HepG2 (cell line): ENCODE measurements around the gene SEMA6B. TPM values are rescaled to one million over a fixed set of nuclear protein-coding genes. Genes with fewer than 3 reads are reported as not detected.

Experiments
- CCAR2 ChIP-seq: fragments of 200-400 bp; formaldehyde crosslinking; optimal IDR thresholded peaks from 2 replicates; pipeline ENCODE3; 2018; ENCODE audit warnings: low read depth, mild to moderate bottlenecking, low read length, moderate library complexity
- CCDC6 ChIP-seq: sonication (generic); formaldehyde crosslinking; IDR thresholded peaks from 2 replicates; pipeline ENCODE4 v1.8.1; 2022; ENCODE audit warnings: mild to moderate bottlenecking, missing genetic modification reagents, moderate library complexity
- DZIP1 ChIP-seq: sonication (generic); formaldehyde crosslinking; IDR thresholded peaks from 2 replicates; pipeline ENCODE4 v1.5.0; 2020; ENCODE audit warnings: mild to moderate bottlenecking, missing genetic modification reagents
- HIC2 ChIP-seq: sonication (generic); formaldehyde crosslinking; IDR thresholded peaks from 2 replicates; pipeline ENCODE4 v1.9.0; 2022; ENCODE audit warnings: low read depth, missing genetic modification reagents
- KLF11 ChIP-seq: IDR thresholded peaks from 2 replicates; pipeline ENCODE4 v1.6.1; 2016; ENCODE audit warnings: missing compliant biosample characterization
- MTF1 ChIP-seq: sonication (generic); formaldehyde crosslinking; IDR thresholded peaks from 2 replicates; pipeline ENCODE4 v1.5.0; 2020; ENCODE audit warnings: missing genetic modification reagents
- PBX2 ChIP-seq: IDR thresholded peaks from 2 replicates; pipeline ENCODE4 v1.6.1; 2016; ENCODE audit warnings: control low read depth
- PREB ChIP-seq: sonication (generic); formaldehyde crosslinking; IDR thresholded peaks from 2 replicates; pipeline ENCODE4 v1.4.0; 2020; ENCODE audit warnings: missing genetic modification reagents
- RBFOX2 ChIP-seq: fragments of 200-400 bp; formaldehyde crosslinking; IDR thresholded peaks from 2 replicates; pipeline ENCODE4 v1.6.1; 2017; ENCODE audit warnings: low read depth, mild to moderate bottlenecking, low read length
- SRSF9 ChIP-seq: fragments of 200-400 bp; formaldehyde crosslinking; IDR thresholded peaks from 2 replicates; pipeline ENCODE4 v1.6.1; 2018; ENCODE audit warnings: borderline replicate concordance, mild to moderate bottlenecking, low read depth, low read length; ENCODE audit not compliant: insufficient read depth, poor library complexity, severe bottlenecking
- STAT5B ChIP-seq: sonication (generic); formaldehyde crosslinking; IDR thresholded peaks from 2 replicates; pipeline ENCODE4 v1.4.0; 2020; ENCODE audit warnings: missing genetic modification reagents
- TBX3 ChIP-seq: fragments of 450-650 bp; IDR thresholded peaks from 2 replicates; pipeline ENCODE4 v1.6.1; 2017; ENCODE audit warnings: antibody characterized with exemption, mild to moderate bottlenecking, inconsistent platforms, borderline replicate concordance
- YEATS4 ChIP-seq: sonication (generic); formaldehyde crosslinking; IDR thresholded peaks from 2 replicates; pipeline ENCODE4 v1.4.0; 2020; ENCODE audit warnings: missing genetic modification reagents, borderline replicate concordance
- ZBTB38 ChIP-seq: sonication (generic); formaldehyde crosslinking; IDR thresholded peaks from 2 replicates; pipeline ENCODE4 v1.5.1; 2020; ENCODE audit warnings: mild to moderate bottlenecking, missing genetic modification reagents
- ZFP41 ChIP-seq: sonication (generic); formaldehyde crosslinking; IDR thresholded peaks from 2 replicates; pipeline ENCODE4 v1.4.0; 2020; ENCODE audit warnings: mild to moderate bottlenecking, missing genetic modification reagents, borderline replicate concordance
- ZNF234 ChIP-seq: sonication (generic); formaldehyde crosslinking; conservative IDR thresholded peaks from 2 replicates; pipeline ENCODE4 v1.5.1; 2020; ENCODE audit warnings: mild to moderate bottlenecking, missing genetic modification reagents
- polyA plus RNA-seq, 8 experiments: library from polyadenylated mRNA; depleted of rRNA in 3 of 8; stranded (reverse) in 7 of 8; unstranded in 1 of 8; fragments of >200 nt; fragmentation: Illumina TruSeq in 4 of 8; extraction: Trizol in 4 of 8; gene quantifications; 2 replicates each; pipeline versions ENCODE4 v1.2.1 to v1.2.3, GENCODE V29; 2011 to 2016; ENCODE audit warnings: low read depth in 4 of 8, missing spikeins in 1 of 8, mixed read lengths in 1 of 8; ENCODE audit not compliant: insufficient read depth in 1 of 8
- total RNA-seq, 5 experiments: library from RNA; depleted of rRNA; stranded (reverse); fragments of >200 nt; fragmentation: Illumina TruSeq; extraction: Trizol; gene quantifications; 2 replicates each; pipeline ENCODE4 v1.2.3, GENCODE V29; 2016; ENCODE audit warnings: low read depth in 1 of 5
- TF ChIP-seq, protein P1 (sequence below): IDR thresholded peaks from 2 replicates; pipeline ENCODE4 v1.6.1; 2016; ENCODE audit warnings: mild to moderate bottlenecking
- TF ChIP-seq, protein P2 (sequence below): sonication (generic); formaldehyde crosslinking; IDR thresholded peaks from 2 replicates; pipeline ENCODE4 v1.8.0; 2022; ENCODE audit warnings: mild to moderate bottlenecking, missing genetic modification reagents; ENCODE audit not compliant: insufficient replicate concordance

Gene SEMA6B
- total and polyA plus RNA-seq, 2 of the 13 experiments (the other 11 are each of a cell fraction or from before 2014, with no cell fraction given) = 45.5 to 67.1 TPM

GRCh38 chr19:4531562-4532165, 27.8 kb downstream of the SEMA6B start (continued):
- TF ChIP-seq ZNF234 (CRISPR knock-in tag) (no peak), MTF1 (no peak), TBX3 (peak; percentile 32; the same call in 1 of the 2 replicates), CCDC6 (CRISPR knock-in tag) (peak; percentile 76; the same call in 1 of the 2 replicates), DZIP1 (CRISPR knock-in tag) (peak; percentile 62), ZFP41 (no peak), YEATS4 (CRISPR knock-in tag) (peak; percentile 78), ZBTB38 (CRISPR knock-in tag) (peak; percentile 84), KLF11 (CRISPR knock-in tag) (no peak), PBX2 (CRISPR knock-in tag) (no peak), RBFOX2 (no peak), SRSF9 (no peak), PREB (CRISPR knock-in tag) (no peak), STAT5B (CRISPR knock-in tag) (no peak), CCAR2 (no peak), HIC2 (peak; percentile 88)
- TF ChIP-seq, protein P1, sequence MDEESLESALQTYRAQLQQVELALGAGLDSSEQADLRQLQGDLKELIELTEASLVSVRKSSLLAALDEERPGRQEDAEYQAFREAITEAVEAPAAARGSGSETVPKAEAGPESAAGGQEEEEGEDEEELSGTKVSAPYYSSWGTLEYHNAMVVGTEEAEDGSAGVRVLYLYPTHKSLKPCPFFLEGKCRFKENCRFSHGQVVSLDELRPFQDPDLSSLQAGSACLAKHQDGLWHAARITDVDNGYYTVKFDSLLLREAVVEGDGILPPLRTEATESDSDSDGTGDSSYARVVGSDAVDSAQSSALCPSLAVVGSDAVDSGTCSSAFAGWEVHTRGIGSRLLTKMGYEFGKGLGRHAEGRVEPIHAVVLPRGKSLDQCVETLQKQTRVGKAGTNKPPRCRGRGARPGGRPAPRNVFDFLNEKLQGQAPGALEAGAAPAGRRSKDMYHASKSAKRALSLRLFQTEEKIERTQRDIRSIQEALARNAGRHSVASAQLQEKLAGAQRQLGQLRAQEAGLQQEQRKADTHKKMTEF (CRISPR knock-in tag) = peak; percentile 56; the same call in 1 of the 2 replicates
- TF ChIP-seq, protein P2, sequence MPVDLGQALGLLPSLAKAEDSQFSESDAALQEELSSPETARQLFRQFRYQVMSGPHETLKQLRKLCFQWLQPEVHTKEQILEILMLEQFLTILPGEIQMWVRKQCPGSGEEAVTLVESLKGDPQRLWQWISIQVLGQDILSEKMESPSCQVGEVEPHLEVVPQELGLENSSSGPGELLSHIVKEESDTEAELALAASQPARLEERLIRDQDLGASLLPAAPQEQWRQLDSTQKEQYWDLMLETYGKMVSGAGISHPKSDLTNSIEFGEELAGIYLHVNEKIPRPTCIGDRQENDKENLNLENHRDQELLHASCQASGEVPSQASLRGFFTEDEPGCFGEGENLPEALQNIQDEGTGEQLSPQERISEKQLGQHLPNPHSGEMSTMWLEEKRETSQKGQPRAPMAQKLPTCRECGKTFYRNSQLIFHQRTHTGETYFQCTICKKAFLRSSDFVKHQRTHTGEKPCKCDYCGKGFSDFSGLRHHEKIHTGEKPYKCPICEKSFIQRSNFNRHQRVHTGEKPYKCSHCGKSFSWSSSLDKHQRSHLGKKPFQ (CRISPR knock-in tag) = no peak
